Hypothalamus (tissue), 51 donors: Measurements from ENCODE around the gene TGFBR3.
A peak's percentile ranks its signal among the peaks of the same experiment; 100 is the strongest.

Source experiments
- DNase-seq, 51 donors: peaks; one replicate each; lab custom pipeline; 2025; lab: John Stamatoyannopoulos, UW

TGFBR3 gene

DNA sequence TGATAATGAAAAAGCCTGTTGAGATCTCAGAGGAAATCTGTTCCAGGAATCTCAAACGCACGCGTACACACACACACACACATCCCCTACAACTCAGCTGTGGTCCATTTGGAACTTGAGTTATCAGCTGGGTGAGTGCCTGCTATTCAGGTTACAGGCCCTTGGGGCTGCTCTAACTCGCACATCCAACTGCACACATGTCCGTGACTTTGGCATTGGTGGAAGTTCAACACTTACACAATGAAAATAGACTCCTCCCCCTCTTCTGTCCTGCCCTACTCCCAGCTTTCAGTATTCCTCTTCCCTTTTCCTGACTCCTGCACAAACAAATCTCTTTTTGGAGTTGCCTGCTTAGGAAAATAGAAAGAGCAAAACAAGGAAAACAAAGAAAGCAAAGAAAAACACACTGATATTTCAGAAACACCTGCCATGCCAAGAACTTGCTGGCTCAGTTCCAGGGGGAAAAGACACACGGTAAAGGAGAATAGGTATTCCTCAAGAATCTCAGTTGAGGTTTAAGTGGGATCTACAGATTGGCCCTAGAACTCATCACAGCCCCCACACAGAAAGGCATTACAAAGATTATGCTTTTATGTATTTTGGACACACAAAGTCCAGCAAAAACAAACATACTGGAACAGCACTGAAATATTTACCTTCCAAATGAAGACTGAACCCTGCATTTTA is 140.9 kb downstream of the TGFBR3 start:
- DNase-seq: no peak

DNA sequence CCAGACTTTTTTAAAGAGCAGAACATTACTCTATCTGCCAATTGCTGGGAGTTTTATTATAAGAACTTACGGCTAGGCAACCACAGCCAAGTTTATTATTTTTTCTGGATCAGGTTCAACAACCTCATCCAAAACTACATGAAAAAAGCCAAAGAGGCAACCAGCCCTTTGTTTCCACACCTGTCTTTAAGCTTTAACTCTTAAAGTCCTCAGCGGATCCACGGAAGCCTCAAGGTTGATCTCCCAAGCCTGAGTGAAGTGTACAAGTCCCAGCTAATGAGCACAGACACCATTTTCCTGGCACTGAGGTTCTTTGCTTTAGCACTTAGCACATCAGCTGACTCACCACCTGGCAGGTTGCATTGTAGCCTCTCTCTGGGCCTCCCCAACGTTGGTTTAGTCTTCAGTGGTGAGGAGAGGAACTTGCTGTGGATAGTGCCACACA is 143.1 kb downstream of the TGFBR3 start:
- DNase-seq: no peak

DNA sequence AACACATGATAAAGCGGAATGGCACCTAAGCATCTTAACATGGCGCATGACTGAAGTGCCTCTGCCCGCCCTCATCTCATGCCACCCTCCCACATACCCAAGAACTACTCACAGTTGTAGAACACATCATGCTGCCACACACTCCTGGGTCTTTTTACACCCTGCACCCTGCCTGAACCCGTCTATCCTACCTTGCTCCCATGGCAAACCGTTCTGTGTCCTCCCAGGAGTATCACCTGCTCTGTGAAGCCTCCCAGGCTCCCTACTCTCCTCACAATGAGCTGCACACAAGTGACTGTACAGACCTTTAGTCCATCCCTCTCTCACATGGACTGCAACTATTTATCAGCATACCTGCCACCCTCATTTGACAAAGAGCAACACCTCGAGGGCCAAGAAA is 144.0 kb downstream of the TGFBR3 start:
- DNase-seq: no peak

DNA sequence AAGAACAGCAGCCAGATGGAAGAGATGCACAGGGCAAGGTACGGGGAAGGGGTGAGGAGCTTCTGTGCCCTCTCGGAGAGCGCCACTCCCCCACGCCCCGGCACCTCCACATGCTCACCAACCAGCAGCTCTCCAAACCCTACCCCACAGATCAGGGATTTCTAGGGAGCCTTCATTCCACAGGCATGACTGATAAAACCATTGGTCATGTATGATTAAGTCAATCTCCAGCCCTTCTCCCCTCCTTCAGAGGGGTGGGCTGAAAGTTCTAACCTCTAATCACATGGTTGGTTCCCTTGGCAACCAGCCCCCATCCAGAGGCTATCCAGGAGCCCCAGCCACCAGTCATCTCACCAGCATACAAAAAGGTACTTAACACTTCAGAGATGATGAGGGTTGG is 144.7 kb downstream of the TGFBR3 start:
- no peak for DNase-seq

DNA sequence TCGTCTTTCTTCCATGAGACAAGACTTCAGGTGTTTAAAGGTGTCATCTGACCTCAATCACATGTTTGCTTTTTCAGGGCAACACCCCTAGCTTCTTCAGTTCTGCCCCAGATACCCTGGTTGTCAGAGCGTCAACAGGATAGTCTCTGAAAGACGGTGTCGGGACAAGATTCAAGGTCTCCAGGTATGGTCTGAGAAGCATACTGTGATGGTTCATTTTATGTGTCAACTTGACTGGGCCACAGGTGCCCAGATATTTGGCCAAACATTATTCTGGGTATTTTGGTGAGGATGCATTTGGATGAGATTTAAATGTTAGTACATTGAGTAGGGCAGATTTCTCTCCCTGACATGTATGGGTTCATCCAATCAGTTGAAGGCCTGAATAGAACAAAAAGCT is 148.3 kb downstream of the TGFBR3 start:
- no peak for DNase-seq

DNA sequence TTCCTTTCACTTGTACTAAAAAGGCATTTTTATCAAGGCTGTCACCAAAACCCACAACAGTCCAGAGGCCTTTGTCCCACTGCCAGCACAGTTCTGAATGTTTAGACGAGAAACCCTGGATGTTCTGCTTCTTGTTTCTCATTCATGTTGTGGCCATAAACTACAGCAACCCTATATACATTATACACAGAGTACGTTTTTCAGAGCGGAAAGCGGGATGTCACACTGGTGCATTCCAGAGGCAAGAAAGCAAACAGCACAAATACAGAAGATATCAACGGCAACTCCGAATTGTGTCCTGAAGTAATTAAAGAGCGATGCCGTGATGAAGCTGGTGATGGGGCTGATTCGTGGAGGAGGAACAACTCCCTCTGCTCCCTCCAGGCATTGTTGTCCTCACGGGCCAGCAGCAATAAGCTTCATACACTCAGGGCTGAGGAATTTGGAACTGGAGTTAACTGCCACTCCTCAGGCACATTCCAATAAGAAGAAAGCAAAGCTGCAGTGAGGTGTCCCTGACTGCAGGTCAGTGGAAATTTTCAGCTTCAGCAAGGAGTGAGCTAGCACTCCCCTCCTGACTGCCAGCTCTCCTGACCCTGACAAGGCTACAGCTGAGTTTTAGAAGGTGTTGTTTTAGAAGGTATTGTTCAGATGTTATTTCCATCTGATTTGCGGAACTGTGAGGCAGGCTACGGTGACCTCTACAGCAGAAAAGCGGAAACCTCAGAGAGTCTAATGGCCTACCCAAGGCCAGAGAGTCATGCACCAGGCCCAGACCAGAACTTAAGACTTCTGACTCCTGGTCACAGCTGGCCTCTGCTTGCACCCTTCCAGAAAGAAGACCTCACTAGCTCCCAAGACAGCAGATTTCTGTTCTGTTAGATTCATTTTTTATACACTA is 149.0 kb downstream of the TGFBR3 start:
- no peak for DNase-seq

DNA sequence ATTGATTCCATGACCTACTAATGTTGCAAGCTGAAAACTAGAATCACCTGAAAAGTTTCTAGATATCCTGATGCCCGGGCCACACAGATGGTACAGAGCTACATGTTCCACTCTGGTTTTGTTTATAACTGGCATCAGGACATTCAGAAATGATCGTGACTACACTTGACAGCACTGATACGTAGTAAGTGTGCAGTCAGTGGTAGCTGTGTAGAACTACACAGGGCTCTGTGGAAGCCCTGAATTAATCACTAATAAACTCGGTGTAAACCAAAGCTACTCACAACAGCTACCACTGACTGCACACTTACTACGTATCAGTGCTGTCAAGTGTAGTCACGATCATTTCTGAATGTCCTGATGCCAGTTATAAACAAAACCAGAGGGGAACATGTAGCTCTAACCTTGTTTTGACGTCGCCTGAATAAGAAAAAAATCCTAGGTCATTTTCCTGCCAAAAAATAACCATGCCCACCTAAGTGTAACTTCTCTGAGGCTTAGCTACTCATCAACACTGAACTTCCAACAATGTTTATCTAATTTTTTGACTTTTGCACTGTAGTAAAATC is 149.7 kb downstream of the TGFBR3 start:
- no peak for DNase-seq

DNA sequence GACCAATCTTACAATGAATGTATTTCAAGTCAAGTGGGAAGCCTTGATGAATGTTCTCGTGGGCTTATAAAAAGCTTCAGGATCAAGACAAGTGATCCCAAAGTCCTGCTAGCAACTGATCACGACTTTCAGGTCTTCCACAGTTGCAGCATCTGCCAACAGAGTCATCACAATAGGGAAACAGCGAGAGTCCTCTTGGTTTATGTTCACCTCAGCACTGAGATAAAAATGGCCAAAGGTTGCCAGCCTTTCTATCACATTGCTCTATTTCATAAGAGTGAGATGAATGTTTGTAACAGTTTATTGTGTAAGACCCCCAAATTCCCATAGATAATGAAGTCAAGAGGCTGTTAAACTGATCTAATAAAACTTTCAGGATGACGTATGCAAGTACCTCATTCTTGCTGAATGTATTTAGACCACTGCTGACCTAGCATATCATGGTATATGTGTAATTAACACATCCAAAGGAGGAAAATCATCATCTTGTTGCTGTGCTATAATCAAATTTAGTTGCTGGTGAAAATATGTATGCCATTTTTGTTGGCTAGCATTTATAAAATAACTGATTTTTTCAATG is 150.6 kb downstream of the TGFBR3 start:
- no peak for DNase-seq

DNA sequence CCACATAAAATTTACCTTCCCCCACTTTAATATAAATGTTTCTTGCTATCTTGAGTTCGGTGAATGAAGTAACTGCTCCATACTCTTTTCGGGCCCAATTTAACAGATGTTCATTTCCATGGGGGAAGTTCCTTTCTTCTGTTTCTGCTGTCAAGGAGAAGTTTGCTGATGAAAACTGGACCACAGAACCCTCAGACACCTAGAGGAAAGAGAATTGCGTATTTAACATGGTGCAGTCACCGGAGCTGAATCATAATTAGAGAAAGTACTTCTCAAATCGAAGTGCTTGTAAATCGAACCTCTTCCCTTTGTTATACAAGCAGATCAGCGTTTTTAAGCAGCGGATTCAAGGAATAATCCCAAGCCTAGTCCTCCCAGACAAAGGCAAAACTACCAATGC is 151.2 kb downstream of the TGFBR3 start:
- DNase-seq: no peak

DNA sequence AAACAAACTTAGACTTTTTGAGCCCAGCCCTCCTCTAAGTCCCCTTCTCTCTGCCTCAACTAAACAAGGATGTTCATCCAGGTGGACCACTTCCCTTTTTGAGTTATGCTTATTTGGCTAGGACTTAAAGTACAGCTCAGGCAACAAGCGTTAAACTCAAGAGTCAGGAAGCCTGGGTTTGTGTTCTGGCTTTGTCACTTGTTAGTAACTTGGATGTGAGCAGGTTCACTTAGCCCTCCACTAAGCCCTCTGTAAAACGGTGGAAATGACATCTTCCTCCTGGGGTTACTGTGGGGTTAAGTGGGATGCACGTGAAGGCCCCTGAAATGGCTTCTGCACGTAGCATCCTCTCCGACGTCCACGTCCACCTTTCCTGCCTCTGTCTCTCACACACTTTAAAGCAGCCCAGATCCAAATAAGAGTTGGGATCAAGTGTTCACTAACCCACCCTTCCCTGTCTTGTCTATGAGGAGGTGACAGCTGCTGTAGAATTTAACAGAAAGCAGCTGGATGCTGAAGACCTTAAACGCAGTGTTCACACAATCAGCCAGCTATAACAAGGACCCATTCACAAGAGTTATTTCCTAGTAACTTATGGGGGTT is 152.7 kb downstream of the TGFBR3 start:
- no peak for DNase-seq

DNA sequence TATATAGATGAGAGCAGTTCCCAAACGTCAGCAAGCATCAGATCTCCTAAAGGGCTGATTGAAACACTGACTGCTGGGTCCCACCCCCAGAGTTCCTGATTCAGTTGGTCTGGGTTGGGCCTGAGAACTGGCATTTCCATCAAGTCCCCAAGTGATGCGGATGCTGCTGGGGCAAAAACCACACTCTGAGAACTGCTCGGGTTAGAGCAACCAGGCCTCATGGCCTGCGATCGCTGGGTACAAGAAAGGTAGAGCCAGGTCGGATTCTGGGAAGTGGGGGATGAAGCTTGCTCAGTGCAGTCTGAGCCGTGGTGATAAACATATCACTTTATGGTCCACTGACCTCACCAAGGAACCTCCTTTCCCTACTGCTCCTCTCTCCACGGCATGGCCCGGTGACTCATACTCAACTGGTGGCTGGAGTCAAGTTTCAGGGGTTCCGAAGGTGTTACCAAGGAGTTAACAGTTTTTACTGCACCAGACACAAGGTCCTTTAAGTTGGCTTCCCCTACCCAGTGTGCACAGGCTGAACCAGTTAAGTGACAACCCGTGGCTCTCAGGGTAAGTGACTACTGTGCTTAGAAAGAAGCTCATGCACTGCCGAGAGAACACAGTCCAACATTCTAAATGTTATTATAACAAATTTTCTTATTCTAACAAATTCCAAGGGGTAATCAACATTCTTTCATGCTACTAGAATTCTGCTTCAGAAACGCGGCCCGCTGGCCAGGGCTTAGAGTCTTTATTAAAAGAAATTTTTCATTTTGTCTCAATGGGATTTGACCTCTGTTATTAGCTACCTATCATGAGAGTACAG is 153.5 kb downstream of the TGFBR3 start:
- DNase-seq: no peak

DNA sequence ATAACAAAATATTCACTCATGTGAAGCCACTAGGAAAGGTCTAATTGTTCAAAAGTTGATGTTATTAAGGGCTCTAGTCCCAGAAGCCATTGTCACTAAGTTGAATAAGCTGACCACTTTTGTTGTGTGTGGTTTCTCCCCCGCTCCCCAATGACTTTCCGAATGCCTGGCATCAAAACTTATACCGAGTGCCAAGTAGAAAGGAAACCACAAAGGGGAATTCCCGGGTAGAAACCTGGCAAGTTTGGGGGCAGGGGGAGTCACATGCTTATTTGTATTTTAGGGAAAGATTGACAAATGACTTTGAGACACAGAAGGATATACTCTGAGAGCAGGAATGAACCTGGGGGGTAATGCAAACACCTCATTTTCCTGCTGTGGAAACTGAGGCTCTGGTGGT is 154.1 kb downstream of the TGFBR3 start:
- no peak for DNase-seq

DNA sequence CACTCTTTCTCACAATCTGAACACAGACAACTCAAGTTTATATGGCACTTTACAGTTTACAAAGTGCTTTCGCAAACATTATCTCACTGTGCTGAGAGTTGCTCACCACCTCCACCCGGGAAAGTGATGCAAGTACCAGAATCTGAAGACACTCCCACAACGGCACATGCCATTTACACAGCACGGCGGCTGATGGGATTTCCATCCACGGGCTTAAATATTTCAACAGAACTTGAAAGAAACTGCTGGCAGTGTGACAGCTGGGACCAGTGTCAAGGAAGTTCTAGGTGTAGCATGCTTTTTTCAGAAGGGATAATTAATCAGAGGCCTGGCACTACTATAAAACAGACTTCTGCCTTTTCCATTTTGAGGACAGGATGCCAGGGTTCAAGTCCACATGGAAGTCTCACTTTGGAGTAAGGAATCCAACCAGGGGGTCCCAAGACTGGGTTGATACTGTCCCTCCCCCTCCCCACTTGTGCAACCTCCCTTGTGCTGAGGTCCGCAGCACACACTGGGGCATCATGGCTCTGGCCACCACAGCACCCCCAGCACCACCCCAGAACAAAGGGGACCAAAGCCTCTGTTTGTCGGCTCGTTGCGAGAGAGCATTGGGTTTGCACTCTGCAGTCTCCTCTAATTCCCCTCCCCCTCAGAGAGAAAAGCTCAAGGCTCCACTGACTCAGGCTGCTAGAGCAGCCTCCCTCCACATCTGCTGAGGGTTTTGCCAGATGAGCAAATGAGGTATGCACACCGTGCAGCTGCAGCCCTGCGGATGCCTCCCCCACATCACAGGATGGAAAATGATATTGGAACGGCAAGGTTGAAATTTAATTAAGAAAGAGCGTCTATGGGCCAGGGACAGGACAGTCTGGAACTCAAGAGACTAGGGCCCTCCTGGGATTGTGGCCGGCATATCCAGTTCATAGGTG is 154.9 kb downstream of the TGFBR3 start:
- no peak for DNase-seq

DNA sequence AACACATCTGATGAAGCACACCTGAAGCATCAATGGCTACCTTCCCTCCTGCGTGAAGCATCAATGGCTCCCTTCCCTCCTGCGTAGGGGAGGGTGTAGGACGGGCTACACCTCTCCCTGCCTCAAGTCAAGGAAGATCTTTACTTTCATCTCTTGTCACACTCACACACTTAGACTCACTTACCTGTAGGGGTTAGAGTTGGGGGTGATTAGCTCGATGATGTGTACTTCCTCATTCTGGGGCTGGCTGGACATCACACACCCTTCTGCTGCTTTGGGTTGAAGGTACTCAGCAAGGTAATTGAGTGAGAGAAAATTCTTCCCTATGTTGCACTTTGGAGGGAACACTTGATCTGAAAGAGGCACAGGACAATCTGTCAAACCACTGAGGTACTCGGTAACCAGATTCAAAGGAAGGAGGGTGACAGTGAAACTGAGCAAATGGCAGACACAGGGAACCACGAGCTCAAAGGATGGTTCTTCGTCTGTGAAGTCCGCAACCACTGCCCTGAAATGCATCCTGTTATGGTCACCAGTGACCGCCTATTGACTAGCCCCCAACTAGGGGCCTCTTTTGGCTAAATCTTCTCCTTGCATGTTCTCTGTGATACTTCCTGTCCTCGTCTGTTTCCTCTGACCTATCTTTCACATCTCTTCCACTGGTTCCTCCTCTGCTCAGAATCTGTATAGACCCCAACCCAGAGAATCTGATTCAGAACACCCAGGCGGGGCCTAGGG is 156.2 kb downstream of the TGFBR3 start:
- no peak for DNase-seq

DNA sequence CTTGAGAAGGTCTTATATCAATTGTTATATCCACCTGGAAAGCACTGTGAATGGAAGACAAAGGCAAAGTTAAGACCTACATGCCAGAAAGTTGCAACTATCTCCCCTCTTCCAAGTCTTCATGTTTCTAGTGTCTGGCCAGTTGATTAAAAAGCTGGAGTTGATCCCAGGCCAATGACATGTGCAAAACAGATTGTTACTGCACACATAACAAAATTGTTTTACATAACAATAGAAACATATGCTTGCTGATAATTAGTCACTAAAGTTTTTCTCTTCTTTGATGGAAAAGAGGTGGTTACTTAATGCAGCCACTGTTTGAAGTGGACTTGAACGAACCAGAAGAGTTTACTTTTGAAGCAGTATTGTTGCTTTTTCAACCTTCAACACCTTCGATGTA is 158.2 kb downstream of the TGFBR3 start:
- no peak for DNase-seq

DNA sequence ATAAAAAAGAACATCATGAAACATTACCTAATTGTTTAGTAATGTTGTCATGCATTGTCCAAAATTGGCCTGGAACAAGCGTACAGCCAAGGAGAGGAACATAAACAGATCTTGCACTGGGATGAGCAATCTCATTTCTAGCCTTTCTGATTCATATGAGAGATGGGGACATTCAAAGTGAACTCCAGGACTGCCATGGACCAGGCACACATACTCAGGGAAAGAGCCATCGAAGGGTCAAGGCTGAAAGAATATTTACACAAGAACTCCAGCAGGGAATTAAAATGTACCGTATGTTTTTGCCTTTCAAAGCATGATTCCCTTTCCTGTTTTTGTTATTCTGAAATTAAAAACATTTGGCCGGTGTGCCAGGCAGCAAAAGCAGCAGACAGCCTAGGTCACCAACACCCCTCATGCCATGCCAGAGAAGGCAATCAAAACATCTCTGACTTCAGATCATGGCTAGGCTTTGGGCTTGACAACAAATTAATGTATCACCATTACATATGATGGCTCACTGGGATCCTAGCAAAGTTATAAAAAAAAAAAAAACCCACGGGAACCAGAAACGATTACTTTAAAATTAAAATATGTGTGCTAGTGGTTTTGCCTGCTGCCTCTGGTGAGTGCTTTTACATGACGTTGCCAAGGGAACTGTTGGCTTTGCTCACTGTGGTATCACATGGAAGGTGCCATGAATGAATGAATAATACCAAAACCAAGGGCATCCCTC is 159.8 kb downstream of the TGFBR3 start:
- peak in 1 of 51 donors; percentile 11 for DNase-seq

DNA sequence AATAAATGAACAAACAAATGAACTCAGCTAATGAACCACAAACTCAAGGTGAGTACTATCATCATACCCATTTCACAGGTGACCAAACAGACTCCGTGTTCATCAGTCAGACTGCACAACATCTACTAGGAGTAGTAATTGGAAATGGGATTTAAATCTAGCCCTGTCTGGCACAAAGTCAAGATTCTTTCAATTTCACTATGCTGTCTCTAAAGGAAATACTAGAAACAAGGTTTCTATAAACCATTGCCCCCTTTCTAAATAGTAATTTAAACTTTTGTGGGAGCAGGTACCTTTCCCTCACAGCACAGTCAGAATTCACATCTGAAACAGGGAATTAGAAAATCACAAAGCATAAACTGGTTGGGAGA is 160.3 kb downstream of the TGFBR3 start:
- DNase-seq: no peak

DNA sequence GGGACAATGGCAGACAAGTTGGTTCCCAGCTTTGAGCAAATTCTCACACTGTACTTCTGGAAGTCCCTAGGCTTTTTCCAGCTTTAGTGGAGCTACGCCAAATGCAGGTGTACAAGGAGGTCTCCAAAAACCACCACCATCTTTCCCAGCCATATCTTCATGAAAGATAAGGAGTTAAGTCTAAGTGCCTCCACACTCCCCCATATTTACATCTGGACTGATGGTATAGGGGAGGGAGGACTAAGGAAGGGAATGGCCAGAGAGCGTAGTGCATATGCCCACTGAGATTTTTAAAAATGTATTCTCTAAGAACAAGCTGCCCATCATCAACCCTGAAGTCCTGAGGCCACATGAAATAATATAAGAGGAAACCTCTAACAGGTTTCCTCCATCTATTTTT is 161.3 kb downstream of the TGFBR3 start:
- no peak for DNase-seq
